SK-N-MC (cell line): Measurements from ENCODE around the gene SFN.
A peak's percentile ranks its signal among the peaks of the same experiment; 100 is the strongest.

Experiments used
- DNase-seq: peaks from one replicate; pipeline ENCODE4 v3.0.0-alpha.2; 2011; ENCODE audit warnings: low read depth, low spot score
- H3K27ac ChIP-seq: fragments of 200-600 bp; sonication (generic); 2 replicates; pipeline ENCODE4 v1.5.1; 2016; ENCODE audit warnings: mixed run types
- H3K36me3 ChIP-seq: fragments of 200-600 bp; sonication (generic); 2 replicates; pipeline ENCODE4 v1.6.1; 2017; ENCODE audit warnings: antibody characterized with exemption, low read length, mixed read lengths; ENCODE audit not compliant: insufficient read depth
- H3K4me3 ChIP-seq: fragments of 200-600 bp; sonication (generic); 2 replicates; pipeline ENCODE4 v1.5.1; 2016
- H3K9ac ChIP-seq: fragments of 200-600 bp; sonication (generic); 2 replicates; pipeline ENCODE4 v1.8.0; 2017; ENCODE audit warnings: mixed run types, mixed read lengths; ENCODE audit not compliant: insufficient read length
- H3K9me3 ChIP-seq: fragments of 200-600 bp; sonication (generic); 2 replicates; pipeline ENCODE4 v1.6.1; 2017; ENCODE audit warnings: low read depth, mild to moderate bottlenecking, antibody characterized with exemption, low read length, moderate library complexity, mixed read lengths
- EZH2 ChIP-seq: fragments of 200-600 bp; sonication (generic); IDR thresholded peaks from one replicate; pipeline ENCODE4 v1.6.1; 2017; ENCODE audit warnings: antibody characterized with exemption
- FOXP2 ChIP-seq: optimal IDR thresholded peaks from 2 replicates; pipeline ENCODE3; 2011; ENCODE audit warnings: mild to moderate bottlenecking, moderate library complexity; ENCODE audit not compliant: insufficient read depth; ENCODE audit errors: extremely low read length, control extremely low read depth
- POLR2AphosphoS5 ChIP-seq: IDR thresholded peaks from 2 replicates; pipeline ENCODE4 v1.6.1; 2012; ENCODE audit warnings: mild to moderate bottlenecking, low read depth, low read length, borderline replicate concordance

The SFN gene

DNA sequence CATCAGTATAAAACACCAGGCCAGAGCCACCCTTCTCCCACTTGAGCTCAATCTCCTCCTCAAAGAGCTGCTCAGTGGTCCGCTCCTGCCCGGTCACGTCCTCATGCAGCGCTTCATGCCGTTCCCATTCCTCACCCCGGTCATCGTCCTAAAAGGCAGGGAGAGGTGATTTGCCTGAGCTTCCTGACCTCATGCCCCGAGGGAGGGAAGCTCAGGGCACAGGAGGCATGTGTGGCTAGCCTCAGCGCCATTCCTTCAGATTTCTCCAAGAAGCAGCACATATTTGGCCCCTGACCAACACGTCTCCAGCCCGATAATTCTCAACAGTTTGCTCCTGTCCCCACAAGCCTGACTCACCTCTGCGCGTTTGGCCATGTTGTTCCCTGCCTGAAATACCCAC, 31.3 kb downstream of the SFN start:
- TF ChIP-seq EZH2 = no peak
- no peak for TF ChIP-seq POLR2AphosphoS5
- no peak for TF ChIP-seq FOXP2
- peaks cover 40% of the 10 kb centered on the region; the same call in 1 of the 2 replicates for H3K36me3 ChIP-seq
- no peak overlapping the region for H3K4me3 ChIP-seq
- H3K9ac ChIP-seq = no peak overlapping the region
- H3K9me3 ChIP-seq = no peaks in the 10 kb centered on the region
- no peak for DNase-seq
- no peak overlapping the region for H3K27ac ChIP-seq

DNA sequence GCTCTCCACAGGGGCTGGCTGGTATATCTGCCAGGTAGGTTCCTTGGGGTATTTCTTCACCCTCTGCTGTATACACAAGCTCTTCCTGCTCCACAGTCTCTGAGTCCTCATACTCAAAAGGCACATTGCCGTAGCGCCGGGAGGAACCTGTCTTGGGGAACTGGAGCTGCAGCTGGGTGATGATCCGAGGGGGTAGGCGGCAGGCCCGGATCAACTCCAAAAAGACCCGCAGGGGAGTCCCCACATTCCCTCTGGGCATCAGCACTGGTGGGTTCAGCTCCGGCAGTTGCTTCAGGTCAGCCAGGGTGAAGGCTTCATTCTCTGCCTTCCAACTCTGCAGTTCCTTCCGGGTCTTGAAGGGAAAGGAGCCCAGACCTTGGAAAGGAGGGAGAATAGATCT, 34.4 kb downstream of the SFN start:
- DNase-seq = no peak
- no peaks in the 10 kb centered on the region for H3K9me3 ChIP-seq
- H3K36me3 ChIP-seq = peaks cover 36% of the 10 kb centered on the region; the same call in 1 of the 2 replicates
- H3K4me3 ChIP-seq = no peak overlapping the region
- no peak overlapping the region for H3K27ac ChIP-seq
- no peak for TF ChIP-seq FOXP2
- TF ChIP-seq EZH2 = no peak
- no peak for TF ChIP-seq POLR2AphosphoS5
- no peak overlapping the region for H3K9ac ChIP-seq

DNA sequence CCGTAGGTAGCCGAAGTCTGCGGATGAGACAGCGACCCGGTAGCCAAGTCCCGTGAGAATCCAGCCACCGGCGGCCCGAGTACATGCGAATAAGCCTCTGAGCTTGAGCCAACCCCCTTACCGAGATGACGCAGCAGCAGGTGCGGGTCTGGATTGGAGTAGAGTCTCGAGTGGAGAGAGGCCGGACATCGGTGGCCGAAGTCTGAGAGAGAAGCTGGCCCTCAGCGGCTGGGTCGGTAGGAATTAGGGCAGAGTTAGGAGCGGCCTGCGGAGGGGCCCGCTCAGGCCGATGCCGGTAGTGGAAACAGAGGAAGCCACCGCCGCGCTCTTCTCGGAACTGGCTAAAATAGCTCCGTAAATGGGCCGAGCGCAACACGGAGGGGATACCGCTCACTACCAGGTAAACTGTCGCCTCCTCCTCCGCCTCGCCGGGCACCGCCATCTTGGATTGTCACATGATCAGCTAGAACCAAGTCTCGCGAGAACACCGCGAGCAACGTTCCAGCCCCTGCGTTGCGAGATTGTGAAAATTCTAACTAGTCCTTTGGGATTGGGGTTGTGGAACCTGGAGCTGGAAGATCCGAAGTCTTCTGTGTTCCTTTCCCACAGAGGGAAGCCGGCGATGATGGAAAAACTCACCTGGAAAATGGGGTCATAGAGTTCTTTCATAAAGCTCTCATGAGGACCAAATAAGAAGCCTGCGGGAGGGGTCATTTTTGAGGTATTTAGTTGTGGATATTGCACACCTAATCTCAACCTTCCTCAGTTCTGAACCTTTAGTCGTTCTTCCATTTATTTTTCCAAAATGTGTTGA, 37.3 kb downstream of the SFN start, which contains the start of gene GPATCH3:
Gene GPATCH3, minus strand, starts transcription at position 467 of the 814 bp plus-strand sequence. Its CDS starts 25 bp downstream, at position 442.
- H3K9ac ChIP-seq = peak within 1 kb of the TSS; percentile 97
- peak within 1 kb of the TSS; percentile 79 for H3K27ac ChIP-seq
- peak; percentile 92 for DNase-seq
- H3K9me3 ChIP-seq = no peaks in the 10 kb centered on the region
- H3K36me3 ChIP-seq = peaks cover 11% of the 10 kb centered on the region; the same call in 1 of the 2 replicates
- TF ChIP-seq POLR2AphosphoS5 = peak; percentile 98
- TF ChIP-seq FOXP2 = no peak
- TF ChIP-seq EZH2 = no peak
- peak within 1 kb of the TSS; percentile 83 for H3K4me3 ChIP-seq

DNA sequence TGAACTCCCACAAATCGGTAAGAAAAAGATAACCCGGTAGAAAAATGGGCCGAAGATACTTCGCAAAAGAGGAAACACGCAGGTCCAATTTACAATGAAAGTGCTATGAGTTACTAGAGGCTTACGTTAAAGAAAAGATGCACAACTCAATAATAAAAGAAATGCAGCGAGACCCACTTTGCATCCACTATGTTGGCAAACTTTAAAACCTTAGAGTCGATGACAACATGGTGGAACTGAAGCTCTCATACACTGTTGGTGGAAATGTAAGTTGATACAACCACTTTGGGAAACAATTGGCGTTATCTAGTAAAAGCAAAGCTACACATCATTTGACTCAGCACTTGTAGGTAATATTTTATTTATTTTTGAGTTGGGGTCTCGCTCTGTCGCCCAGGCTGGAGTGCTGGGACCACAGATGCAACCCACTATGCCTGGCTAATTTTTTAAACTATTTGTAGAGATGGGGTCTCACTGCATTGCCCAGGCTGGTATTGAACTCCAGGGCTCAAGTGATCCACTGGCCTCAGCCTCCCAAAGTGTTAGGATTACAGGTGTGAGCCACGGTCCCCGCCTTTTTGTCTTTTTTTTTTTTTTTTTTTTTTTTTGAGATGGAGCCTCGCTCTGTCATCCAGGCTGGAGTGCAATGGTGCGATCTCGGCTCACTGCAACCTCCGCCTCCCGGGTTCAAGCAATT, 38.0 kb downstream of the SFN start:
- peaks cover 8% of the 10 kb centered on the region; the same call in 1 of the 2 replicates for H3K36me3 ChIP-seq
- H3K9ac ChIP-seq = peak overlapping the region; percentile 97
- no peak for DNase-seq
- H3K27ac ChIP-seq = peak overlapping the region; percentile 79
- H3K4me3 ChIP-seq = peak overlapping the region; percentile 83
- TF ChIP-seq EZH2 (no peak), FOXP2 (no peak), POLR2AphosphoS5 (no peak)
- H3K9me3 ChIP-seq = no peaks in the 10 kb centered on the region

DNA sequence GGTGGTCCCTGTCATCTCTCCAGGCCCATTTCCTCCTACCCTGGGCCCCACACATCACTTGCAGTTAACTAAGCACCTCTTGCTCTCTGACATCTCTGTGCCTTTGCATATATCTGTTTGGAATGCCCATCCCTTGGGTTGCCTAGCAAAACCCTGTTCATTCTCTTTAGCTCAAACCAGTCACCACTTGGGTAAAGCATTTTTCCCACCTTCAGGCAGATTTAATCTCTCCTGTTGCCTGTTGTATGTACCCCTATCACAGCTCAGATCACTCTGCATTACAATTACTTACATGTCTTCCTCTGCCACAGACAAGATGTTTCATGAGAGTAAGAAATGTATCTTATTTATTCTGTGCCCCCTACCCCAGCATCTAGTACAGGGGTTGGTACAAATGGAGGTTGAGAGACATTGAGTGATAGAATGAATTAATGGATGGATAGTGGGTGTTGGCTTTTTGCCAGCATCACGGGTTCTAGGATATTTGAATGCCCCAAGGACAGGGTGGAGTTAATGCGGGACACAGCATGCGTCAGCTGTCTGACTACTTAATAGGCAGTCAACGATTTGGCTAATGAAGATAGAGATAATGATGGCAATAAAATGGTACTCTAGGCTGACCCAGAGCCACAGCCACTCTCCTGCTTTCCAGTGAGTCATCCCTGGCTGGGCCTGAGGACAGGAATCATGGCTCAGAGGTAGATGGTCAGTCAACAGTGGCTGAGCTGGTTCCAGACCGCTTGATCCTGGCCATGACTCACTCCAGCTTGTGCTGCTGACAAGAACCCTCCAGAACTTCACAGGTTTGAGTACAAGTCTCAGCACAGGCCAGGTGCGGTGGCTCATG, 44.3 kb downstream of the SFN start:
- H3K9me3 ChIP-seq = no peaks in the 10 kb centered on the region
- H3K27ac ChIP-seq = no peak overlapping the region
- no peak for DNase-seq
- no peak overlapping the region for H3K9ac ChIP-seq
- no peaks in the 10 kb centered on the region for H3K36me3 ChIP-seq
- TF ChIP-seq FOXP2 (no peak), POLR2AphosphoS5 (no peak), EZH2 (no peak)
- H3K4me3 ChIP-seq = no peak overlapping the region

DNA sequence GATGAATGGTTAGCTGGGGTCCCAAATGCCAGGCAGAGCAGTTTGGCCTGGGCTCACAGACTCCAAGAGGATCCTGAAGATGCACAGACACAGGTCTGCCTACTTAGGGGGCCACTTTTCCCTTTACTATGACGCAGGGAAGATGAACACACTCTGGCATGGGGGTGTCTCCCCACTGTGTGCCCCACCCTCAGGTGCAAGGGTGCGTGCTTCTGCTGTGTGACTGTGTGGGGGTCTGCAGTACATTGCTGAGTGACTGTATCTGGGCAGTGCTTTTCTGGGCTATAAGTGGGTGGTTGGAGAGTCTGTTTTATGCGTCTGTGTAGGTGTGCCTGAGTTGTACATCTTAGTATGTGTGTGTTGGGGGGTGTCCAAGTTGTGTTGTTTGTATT, 47.0 kb downstream of the SFN start:
- DNase-seq = no peak
- Histone ChIP-seq H3K9me3 (no peaks in the 10 kb centered on the region), H3K9ac (no peak overlapping the region), H3K36me3 (no peaks in the 10 kb centered on the region), H3K4me3 (no peak overlapping the region), H3K27ac (no peak overlapping the region)
- TF ChIP-seq EZH2 = no peak
- no peak for TF ChIP-seq FOXP2
- TF ChIP-seq POLR2AphosphoS5 = no peak

DNA sequence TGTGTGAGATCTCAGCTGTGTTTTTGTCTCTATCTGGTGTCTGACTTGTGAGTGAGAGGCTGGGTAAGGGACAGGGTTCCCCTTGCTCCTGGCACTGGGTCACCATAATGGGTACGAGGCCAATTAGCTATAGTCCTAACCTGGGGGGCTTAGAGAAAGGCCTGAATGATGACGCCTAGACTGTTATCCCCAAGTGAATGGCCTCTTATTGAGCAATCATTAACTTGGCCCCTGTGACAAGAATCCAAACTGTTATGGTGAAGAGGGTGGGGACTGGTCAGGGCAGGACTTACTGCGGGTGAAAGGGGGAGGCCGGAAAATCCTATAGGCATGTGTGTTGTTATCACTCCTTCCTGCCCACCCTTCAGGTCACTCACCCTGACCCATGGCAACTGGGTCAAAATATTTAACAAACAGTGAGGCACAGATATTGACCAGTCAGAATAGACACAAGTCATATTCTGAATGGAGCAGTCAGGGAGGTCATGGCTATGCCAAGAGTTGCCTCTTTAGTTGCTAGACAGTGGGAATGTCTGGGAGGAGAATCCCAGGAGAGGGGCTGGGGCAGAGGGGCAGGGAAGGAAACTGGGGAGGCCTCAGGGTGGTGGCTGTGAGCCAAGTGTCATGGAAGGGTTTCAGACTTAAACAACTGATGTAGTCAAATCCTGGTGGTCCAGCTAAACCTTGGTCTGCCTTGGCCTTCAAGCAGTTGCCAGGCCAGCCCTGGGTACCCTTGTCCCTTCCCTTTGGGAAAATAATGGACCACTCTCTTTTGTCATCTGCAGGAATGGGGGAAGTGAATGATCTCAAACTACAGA, 47.6 kb downstream of the SFN start:
- TF ChIP-seq FOXP2 (no peak), EZH2 (no peak), POLR2AphosphoS5 (no peak)
- H3K9me3 ChIP-seq = no peaks in the 10 kb centered on the region
- H3K9ac ChIP-seq = no peak overlapping the region
- no peaks in the 10 kb centered on the region for H3K36me3 ChIP-seq
- DNase-seq = no peak
- H3K27ac ChIP-seq = no peak overlapping the region
- no peak overlapping the region for H3K4me3 ChIP-seq
